Measurements from ENCODE around the gene GPN3.

- TF ChIP-seq GATA2 (IDR thresholded peaks at IDR 0.05; ENCODE audit: low read depth, low read length) (no peak), GATA3 (IDR thresholded peaks at IDR 0.05; ENCODE audit: low read depth, low read length) (no peak)
These were observed 1.3 kb downstream of the GPN3 start for GRCh38 chr12:110466791-110467190.

Measured in SH-SY5Y (cell line).